Measurements from ENCODE around the gene ADGRD2.
"Not testable (repeated sequence)": the region's sequence is repeated elsewhere in the genome, so short reads cannot be mapped to it uniquely, and the experiment has no call there.

Gene ADGRD2, protein sequence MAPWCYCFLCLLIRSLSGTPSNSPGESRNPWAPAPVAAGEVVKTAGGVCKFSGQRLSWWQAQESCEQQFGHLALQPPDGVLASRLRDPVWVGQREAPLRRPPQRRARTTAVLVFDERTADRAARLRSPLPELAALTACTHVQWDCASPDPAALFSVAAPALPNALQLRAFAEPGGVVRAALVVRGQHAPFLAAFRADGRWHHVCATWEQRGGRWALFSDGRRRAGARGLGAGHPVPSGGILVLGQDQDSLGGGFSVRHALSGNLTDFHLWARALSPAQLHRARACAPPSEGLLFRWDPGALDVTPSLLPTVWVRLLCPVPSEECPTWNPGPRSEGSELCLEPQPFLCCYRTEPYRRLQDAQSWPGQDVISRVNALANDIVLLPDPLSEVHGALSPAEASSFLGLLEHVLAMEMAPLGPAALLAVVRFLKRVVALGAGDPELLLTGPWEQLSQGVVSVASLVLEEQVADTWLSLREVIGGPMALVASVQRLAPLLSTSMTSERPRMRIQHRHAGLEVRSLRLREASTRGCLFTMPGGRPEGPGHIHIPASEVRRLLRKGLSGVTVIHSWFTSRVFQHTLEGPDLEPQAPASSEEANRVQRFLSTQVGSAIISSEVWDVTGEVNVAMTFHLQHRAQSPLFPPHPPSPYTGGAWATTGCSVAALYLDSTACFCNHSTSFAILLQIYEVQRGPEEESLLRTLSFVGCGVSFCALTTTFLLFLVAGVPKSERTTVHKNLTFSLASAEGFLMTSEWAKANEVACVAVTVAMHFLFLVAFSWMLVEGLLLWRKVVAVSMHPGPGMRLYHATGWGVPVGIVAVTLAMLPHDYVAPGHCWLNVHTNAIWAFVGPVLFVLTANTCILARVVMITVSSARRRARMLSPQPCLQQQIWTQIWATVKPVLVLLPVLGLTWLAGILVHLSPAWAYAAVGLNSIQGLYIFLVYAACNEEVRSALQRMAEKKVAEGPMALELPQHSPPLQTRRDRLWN

DNA sequence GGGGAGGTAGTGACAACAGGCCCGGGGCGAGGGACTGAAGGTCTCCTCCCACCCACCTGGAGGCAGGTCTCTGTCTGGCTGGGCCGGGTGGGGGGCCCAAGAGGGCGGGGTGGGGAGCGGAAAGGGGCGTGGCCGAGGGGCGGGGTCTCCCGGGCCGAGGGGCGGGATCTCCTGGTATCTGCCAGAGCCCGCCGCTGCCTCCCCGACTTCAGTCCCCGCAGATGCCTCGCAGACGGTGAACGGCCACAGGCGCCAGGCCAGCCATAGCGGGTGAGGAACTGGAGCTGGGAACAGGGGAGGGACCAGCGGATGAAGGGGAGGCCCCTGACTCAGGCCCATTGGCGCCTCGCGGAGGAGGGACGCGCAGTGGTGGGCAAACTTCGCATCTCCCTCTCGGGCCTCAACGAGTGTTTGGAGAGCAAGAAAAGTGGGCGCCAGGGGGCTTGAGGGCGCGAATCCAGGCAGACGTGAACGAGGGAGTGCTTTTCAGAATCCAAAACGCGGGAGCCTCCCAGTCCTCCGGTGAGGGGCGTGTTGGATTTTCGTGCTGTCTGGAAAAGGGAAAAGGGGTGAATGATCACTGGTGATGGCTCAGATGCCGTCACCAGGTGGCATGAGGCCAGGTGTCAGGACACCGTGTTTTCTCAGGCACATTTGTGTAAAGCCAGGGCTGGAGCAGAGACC, at the start of gene ADGRD2:
TSS of gene ADGRD2 (plus strand) at position 211 of the 684 bp plus-strand sequence. CDS start 1,216 bp downstream, outside the sequence.
- DNase-seq, result peak in 2 of 3 experiments; percentile 54 to 69

DNA sequence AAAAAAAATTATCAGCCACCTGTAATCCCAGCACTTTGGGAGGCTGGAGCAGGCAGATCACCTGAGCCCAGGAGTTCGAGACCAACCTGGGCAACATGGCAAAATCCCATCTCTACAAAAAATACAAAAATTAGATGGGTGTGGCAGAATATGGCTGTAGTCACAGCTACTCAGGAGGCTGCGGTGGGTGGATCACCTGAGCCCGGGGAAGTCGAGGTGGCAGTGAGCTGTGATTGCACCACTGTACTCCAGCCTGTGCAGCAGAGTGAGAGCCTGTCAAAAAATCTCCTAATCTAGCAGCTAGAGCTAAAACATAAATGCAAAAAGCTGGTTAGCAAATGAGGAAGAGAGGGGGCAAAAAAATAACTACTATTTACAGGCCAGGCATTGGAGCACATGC, 47.0 kb upstream of the ADGRD2 start:
- no peak for DNase-seq

DNA sequence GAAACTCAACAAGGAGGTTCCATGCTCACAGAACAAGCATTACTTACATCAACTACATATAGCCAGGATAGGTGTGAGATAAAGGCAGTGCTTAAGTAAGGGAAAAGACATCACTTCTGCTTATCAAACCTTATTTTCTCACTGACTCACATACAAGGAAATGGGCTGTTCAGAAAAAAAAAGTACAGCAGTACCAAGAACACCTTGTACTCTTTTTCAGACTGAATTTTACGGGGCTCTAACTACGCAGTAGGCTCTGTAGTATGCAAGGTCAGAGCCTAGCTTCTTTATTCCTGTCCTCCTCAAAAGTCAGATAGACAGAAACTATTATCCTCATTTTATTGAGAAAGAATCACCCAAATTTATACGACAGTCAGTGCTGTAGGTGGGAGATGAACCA, 40.8 kb upstream of the ADGRD2 start:
- DNase-seq, result no peak

DNA sequence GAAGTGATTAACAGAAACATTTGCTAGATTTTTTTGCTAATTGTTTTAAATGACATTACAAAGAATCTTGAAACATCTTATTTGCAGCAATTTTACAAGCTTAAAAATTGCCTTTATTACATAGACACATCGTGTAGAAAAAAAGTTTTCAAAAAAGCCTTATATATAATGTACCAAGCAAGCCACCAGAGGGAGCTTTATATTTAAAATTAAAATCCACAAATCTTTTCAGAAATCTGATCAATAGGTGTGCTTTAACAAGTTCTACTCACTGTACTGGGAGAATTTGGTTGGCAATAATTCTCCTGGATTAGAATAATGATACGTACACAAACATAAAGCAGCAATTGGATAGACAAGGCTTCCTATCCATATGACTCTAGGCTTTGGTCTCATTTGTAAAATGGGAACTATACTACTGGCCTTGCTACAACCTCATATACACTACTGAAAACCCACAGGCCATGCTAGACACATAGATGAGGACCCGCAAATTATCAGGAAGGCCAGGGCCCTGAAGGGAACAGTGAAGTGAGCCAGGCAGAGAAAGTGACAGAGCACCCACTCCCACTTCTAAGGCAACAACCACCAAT, 39.8 kb upstream of the ADGRD2 start:
- peak in 1 of 3 experiments; percentile 37 for DNase-seq

DNA sequence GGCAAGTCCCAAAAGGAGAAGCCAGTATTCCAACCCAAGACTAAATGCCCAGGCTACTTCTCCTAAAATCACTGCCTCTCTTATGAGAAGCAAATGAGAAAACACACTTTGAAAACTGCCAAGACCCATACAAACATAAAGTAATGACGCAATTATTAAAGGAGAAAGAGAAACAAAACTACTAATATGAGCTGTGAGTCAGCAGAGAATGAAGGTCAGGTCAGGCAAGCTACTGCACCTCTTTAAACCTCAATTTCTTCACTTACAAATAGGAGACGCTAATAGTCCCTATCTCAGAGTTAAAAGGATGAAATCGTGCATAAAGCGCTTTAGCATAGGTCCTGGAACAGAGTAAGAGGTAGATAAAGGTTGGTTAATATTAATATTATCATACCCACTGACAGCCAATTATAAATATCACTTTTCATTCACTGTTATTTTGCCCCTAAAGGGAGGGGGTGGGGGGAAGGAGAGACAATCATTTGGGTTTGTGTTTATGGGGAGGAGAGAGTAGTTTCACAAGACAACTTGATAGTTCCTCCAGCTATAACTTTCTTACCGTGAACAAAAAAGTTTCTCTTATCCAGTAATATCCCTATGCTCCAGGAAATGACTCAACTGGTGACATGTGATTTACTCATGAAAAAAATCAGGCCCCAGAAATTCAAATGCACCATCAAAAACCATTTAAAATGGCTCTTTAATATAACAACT, 38.6 kb upstream of the ADGRD2 start:
- DNase-seq, result no peak

DNA sequence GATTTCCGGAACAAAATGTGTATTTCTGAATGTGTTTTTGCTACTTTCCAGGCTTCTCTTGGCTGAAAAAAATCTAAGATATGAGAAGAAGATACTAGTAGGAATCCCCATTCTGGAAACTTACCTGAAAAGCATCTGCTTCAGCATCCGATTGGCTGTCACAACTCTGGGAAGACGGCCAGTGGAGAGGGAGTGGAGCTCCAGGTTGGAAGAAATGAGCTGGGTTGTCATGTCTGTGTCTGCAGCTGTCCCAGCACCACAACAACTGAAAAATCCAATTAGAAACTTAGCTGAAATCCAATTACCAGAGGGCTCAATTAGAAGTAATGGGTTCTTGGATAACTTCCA, 38.0 kb upstream of the ADGRD2 start:
- DNase-seq, result no peak

DNA sequence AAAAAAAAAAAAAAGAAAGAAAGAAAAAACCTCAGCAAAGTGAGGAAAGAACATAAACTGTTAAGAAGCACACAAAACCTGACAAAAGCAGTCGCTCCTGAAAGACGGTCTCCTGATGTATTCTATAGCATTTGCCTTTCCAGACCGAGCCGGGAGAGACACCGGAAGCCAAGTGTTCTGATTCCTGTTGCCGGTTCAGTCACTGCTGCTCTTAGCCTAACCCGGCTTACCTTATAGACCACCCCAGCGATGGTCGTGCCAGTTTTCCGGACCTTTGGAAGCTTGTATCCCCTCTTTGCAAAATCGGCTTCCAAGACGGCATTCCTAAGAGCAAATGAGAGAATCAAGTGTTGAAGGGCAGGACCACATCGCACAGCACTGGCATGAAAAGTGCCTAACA, 35.6 kb upstream of the ADGRD2 start:
- DNase-seq, result peak in 1 of 3 experiments; percentile 60

DNA sequence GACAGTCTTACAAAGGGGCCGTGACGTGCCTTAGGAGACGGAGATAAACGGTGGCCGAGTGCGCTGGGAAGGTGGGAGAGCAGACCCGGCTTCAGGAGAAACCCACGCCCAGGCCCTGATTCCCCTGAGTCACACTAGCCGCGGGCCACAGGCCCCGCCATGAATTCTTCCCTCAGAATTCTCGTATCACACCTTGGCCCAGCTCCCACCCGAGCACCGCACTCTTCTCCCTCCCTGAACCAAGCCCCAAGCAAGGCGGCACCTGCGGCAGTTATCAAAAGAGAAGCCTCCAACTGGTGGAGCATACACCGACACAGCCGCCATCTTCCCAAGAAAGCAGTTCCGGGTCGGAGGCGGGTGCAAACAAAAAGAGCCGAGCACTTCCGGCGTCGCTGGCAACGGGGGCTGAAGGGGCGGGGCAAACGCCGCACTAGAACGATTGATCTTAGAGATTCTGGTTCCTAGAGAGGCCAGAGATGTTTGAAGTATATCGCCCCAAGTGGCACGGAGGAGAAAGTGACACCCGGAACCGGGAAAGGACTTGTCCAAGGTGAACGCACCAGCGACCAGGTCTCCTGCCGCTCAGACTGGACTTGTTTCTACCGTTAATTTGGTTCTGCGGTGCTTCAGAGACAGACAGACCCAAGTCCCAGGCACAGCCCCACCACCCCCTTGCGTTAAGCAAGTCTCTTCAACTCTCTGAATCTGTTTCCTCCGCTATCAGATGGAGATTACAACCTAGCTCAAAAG, 35.0 kb upstream of the ADGRD2 start, which contains the start of gene PSMB7:
TSS of gene PSMB7 (minus strand) at position 341 of the 750 bp plus-strand sequence. CDS start at position 324, 17 bp downstream.
- DNase-seq, result peak; percentile 96 to 99 (median 96)

DNA sequence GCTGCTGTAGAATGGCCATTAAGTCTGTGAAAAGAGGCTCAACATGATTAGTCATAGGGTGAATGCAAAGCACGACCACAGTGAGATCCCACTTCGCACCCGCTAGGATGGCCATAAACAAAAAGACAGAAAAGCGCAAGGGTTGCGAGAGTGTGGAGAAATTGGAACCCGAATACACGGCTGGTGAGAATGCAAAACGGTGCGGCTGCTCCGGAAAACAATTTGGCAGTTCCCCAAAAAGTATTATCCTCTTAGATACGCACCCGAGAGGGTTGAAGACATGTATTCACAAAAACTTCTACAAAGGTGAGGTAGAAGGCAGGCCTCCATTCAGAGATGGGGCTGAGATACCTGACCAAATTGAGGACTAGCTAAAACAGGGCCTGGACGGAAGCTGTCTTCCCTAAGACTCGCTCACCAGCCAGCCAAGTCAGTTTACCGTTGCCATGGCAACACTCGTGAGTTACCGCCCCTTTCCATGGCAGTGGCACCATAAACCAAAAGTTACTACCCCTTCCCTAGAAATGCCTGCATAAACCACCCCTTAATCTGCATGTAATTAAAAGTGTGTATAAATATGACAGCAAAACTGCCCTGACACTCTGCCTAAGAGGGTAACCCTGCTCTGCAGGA, 34.3 kb upstream of the ADGRD2 start:
- DNase-seq, result peak in 1 of 3 experiments; percentile 43

DNA sequence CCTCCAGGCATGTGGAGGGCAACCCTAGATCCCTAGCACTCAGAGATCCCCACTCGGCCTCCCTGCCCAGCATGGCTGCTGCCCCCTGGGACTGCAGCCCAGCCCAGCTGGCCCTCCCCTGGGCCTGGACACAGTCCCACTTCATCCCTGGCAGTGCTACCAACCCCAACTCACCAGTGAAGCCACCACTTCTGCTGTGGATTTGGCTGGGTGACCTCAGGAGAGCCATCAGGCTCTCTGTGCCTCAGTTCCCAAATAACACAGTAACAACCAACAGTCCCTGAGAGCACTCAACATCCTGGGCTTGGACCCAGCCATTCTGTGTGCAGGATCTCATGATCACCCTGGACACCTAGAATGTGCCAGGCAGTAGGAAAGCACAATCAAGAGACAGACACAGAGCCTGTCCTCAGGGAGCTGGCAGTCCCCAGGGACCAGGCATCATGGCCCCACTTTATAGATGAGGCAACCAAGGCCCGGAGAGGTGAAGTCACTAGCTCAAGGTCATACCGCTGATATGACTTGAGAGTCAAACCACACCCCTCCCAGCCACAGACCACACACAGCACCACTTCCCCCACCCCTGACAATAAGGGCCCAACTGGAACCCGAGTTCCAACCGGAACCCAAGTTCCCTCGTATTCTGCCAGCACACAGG, 30.3 kb upstream of the ADGRD2 start:
- no peak for DNase-seq

DNA sequence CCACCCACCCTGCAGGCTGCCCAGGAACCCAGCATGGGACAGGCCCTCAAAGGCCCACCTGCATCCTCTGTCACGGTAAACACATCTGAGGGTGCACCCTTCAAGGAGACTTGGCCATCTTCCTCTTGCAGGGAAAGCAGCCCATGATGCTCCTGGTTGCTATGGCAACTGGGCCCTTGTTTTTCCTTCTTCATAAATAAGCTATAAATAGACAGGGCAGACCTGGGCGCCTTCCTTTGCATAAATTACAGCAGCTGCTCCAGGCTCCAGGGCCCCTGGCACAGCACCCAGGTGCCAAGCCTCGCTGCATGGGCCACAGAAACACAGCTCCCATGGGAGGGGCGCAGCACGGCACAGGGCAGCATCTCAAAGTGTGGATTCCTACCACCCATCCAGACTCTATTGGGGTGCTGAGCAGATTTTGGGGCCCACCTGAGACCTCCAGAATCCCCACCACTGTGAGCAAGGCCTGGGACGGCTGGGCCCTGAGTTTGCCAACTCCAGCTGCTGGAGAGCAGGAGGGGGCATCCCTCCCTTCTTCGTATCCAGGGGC, 29.2 kb upstream of the ADGRD2 start:
- peak; percentile 64 to 99 (median 96) for DNase-seq

DNA sequence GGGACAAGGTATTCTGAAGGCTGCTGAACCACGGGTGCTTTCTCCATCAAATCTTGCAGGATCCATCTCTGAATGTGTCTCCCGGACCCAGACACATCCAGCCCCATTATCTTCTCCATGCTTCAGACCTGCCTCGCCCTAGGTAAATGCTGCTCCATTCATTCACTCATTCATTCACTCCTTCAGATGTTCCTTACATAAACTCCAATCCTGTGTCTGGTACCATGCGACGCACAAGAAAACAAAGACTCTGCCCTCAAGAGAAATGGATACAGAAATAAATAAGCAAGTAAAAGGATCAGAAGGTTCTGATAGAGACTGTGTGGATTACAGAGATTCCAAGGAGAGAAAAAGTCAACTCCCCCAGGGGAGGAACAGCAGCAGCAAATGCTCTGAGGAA, 27.1 kb upstream of the ADGRD2 start:
- no peak for DNase-seq

DNA sequence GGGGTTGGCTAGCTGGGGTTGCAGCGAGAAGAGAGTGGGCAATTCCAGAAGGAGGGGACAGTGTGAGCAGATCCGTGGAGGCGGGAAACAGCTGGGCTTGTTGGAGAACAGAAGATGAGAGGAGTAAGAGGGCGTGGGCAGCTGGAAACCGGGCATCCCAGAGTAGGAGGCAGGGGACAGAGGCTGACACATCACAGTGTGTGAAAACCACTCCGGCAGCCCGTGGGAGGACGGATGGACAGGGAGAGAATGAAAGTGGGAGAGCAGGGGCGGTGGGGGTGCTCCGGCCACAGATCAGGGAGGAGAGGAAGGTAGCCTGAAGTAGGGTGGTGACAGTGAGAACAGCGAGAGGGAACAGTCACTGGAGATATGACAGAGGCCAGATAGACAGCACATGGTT, 26.7 kb upstream of the ADGRD2 start:
- no peak for DNase-seq

DNA sequence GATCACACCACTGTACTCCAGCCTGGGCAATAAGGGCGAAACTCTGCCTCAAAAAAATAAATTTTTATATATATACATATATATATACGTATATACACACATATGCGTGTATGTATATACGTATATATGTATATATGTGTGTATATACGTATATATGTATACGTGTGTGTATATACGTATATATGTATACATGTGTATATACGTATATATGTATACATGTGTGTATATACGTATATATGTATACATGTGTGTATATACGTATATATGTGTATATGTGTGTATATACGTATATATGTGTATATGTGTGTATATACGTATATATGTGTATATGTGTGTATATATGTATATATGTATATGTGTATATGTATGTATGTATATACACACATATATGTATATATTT, 24.5 kb upstream of the ADGRD2 start:
- not testable (repeated sequence) for DNase-seq

DNA sequence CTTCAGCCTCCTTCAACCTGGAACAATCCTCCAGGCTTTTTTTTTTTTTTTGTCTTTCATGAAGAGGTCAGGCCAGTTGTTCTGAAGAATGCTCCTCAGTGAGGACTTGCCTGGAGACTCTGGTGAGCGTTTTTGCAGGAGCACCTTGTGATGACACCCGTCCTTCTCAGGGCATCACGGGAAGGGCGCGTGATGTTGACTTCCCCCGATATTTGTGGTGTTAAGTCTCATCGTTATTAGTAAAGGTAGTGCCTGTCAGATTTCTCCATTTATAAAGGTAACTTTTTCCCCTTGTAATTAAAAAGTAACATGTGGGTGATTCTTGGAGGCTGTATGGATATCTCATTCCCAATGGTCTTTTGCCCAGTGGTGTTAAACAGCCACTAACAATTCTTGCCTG, 23.9 kb upstream of the ADGRD2 start:
- no peak for DNase-seq

DNA sequence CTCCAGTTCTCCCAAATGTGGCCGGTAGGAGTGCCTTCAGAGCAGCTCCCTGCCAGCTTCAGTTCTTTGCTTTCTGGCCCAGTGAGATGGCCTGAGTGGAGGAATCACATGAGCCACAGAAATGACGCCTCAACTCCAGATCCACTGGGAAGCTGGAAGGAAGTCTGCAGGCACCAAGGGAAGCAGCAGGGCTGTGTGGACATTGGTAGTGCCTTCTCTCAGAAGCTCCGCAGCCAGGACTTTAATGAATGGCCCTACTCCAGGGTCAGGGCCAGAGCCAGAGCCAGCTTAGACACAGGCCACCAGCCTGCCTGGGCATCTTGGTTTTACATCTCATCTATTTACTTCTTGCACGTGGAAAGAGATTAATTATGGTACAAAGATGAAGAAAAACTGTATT, 23.0 kb upstream of the ADGRD2 start:
- DNase-seq, result no peak

DNA sequence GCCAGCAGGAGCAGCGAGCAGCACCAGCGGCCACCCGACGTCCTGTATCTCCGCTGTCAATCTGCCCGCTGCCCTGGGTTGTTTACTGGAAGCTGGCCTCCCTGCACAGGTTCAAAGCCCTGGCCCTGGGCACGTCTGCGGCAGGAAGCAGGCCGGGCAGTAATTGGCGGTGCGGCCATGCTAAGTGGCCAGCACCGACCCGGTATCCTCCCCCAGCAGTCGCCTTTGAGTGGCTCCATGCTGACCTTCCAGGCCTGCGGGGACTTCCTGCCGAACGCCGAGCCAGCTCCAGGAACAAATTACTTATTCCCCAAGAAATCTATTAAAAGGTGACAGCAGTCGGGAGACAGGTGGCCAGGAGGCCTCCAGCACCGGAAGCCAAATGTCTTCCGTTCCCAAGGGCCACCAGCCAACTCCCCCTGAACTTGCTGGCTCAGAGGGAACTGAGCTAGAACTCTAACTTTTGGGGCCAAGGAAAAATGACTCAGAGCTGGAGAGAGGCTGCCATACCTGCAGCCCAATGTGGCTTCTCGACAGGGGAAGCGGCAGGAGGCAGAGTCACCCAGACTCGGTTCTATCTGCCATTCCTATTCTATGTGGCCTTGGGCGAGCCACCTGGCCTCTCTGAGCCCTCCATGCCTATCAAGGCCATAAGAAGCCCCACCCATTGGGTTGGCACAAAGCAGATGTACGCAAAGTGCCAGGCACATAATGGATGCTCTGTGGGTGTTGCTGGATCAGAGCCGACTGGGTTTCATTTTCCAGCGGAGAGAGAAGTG, 21.3 kb upstream of the ADGRD2 start:
- peak in 2 of 3 experiments; percentile 23 to 58 for DNase-seq

DNA sequence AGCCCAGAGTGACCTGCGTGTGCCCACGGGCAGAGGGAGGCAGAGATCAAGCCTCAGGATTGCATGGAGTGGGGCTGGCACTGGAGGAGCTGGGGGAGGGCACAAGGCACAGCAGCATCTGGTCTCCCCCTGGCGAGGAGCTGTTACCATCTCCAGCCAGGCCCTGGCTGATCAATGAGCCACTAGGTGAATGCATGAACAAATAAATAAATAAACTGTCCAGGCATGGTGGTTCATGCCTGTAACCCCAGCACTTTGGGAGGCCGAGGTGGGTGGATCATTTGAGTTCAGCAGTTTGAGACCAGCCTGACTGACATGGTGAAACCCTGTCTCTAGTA, 20.8 kb upstream of the ADGRD2 start:
- DNase-seq, result no peak

DNA sequence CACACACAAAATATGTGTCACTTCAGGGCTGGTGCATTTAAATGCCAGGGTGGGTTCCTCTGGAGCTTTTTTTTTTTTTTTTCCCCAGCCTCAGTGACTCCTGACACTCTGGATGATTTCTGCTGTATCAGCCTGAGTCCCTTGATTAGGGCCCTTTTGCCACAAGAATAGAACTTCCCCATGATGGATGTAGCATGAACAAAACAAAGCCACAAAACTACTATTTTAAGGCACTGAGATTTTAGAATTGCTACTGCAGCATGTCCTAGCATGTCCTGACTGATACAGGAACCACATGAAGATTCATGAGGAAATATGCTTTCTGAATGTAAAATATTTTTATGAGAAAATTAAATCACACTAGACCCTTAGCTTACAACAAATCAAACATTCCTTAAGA, 13.9 kb upstream of the ADGRD2 start:
- DNase-seq, result no peak

Data from NCI-H1417 (cell line).